NCI-H2081 (cell line): ENCODE data around the gene FAT4.

Source experiments
- DNase-seq, 2 experiments: peaks; one replicate each; lab custom pipeline; 2025; lab: John Stamatoyannopoulos, UW

FAT4 gene

GRCh38 chr4:125316791-125317524 is 2.2 kb downstream of the FAT4 start:
- no peak for DNase-seq

GRCh38 chr4:125317525-125317877 is 2.7 kb downstream of the FAT4 start:
- no peak for DNase-seq

GRCh38 chr4:125319311-125319710 is 4.6 kb downstream of the FAT4 start:
- no peak for DNase-seq

DNA sequence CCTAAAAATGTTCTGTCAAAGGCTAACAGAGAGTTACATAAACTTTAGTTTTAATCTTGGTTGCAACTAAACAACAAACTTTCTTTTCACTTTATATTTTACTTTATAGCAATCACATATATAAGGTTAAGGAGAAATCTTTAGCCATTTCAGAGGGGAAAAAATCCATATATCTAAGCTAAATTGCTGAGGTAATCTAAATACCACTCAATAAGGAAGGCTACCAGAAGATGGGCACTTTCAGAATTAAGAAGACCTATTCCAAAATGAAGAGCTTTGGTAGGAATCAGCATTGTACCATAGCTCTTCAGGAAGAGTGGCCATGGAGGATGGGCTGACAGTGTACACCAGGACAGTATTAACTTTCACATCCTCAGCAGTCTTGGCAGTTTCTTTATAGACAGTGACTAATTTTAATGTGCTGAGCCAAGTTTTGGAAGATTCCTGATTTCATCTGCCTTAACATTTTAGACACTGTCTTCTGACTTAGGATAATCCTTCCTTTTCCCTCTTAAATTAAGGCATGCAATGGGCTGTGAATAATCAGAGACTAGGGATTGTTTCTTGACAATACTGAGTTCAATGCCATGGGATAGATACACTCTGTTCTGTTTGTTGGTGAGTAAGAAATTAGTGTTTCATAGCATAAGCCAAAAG is 7.1 kb downstream of the FAT4 start:
- no peak for DNase-seq

GRCh38 chr4:125322366-125322730 is 7.6 kb downstream of the FAT4 start:
- DNase-seq = no peak

- no peak for DNase-seq
Observed at GRCh38 chr4:125323654-125324053, 8.9 kb downstream of the FAT4 start.

DNA sequence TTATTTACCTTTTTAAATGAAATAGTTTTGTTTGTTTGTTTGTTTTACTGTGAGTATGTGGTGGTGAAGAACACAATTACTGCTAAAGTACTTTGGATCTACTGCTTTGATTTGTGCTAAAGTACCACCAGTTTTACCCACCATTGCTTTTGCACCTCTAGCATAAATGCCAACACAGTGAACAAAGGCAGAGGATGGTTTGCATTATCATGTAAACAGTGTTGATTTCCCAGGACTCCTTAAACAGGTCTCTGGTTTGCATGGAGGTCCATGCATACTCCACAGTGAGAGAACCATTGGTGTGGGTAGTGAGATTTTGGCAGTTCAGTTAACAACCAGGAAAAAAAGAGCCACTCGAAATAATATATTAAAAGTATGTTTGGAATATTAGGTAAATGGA is 11.0 kb downstream of the FAT4 start:
- DNase-seq = no peak

GRCh38 chr4:125331116-125331515 is 16.4 kb downstream of the FAT4 start:
- DNase-seq = no peak

DNA sequence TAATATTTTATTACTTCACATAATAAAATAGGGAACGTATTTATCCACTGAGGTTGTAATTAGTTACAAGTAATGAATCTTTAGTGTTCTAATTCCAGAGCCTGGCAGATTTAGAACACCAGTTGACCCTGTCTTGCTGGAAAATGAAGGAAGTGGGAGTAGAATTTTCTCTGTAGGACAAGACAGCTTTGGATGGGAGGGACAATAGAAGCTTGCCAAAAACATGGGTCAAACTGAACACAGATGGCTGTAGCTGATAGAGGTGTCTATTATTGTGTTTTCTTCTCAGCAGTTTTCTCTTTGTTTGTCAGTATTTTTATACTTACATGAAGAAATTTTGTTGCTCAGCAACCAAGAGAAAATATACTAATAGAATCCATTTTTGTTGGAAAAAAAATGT is 20.2 kb downstream of the FAT4 start:
- no peak for DNase-seq

GRCh38 chr4:125338814-125339213 is 24.1 kb downstream of the FAT4 start:
- no peak for DNase-seq

GRCh38 chr4:125344198-125344597 is 29.4 kb downstream of the FAT4 start:
- no peak for DNase-seq

GRCh38 chr4:125346616-125347015 is 31.9 kb downstream of the FAT4 start:
- no peak for DNase-seq

DNA sequence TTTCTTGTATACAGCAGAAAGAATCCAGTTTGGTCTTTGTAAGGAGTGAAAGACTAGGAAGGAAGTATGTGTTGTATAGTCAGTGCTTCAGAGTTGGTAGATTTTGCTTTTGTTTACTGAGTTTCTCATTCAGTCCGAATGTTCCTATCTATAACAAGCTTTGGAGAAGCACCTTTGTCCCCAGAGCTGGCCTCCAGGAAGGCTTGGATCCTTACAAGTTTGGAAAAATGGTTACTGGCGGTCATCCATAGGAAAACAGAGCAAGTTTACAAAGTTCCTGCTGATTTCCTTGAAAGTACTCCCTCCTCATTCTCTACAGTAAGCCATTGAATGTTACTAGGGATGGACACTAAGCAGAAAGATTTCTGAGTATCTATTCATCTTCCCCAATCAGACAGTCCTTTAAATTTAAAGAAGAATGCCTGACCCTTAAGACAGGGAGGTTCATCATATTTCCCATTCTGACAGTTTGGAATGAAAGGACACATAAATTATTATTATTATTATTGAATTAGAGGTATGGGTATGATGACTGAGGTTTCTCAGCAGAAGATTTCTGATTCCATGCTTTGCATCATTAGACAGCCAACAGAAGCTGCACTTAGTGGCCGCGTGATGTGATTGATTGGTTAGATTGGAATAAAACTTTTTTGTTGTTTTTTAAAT is 35.8 kb downstream of the FAT4 start:
- DNase-seq = no peak

- DNase-seq = no peak
Observed at GRCh38 chr4:125352521-125352920, 37.8 kb downstream of the FAT4 start.

DNA sequence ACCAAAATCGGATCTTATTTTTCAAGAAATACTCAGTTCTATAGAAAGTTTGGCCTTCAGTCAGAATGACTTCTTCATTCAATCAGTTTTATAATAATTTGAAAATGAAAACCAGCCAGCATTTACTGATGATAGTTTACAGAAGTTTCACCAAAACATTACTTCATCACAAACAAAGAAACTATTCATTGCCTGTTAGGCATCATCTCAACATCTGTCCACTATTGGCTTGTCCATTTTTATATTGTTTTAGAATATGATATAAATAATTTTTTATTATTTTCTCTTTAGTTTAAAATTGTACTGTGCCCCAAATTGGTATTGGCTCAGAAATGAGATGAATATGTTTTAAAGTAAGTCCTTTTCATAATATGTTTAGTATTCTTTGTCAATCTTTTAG is 38.4 kb downstream of the FAT4 start:
- no peak for DNase-seq

GRCh38 chr4:125355791-125356190 is 41.0 kb downstream of the FAT4 start:
- no peak for DNase-seq

- no peak for DNase-seq
Observed at GRCh38 chr4:125357675-125358074, 42.9 kb downstream of the FAT4 start.

GRCh38 chr4:125358453-125358852 is 43.7 kb downstream of the FAT4 start:
- no peak for DNase-seq

GRCh38 chr4:125359363-125359762 is 44.6 kb downstream of the FAT4 start:
- DNase-seq = no peak

GRCh38 chr4:125359960-125360634 is 45.3 kb downstream of the FAT4 start:
- DNase-seq = no peak

GRCh38 chr4:125360727-125361126 is 46.0 kb downstream of the FAT4 start:
- DNase-seq = no peak
